ENCODE results near the gene ADD3.

Gene ADD3

GRCh38 chr10:109968953-109969759 is 38.6 kb upstream of the ADD3 start:
- DNase-seq (no peak), ATAC-seq (ENCODE audit: insufficient read depth, low read depth) (peak; percentile 35; the same call in 1 of the 3 replicates)
- H3K27ac ChIP-seq (ENCODE audit: low read length), result no peak overlapping the region
- H3K4me3 ChIP-seq (ENCODE audit: low read depth in 1 of 2, low read length in 2 of 2), result no peak overlapping the region
- no peak overlapping the region for H2AFZ ChIP-seq (ENCODE audit: low read depth, low read length)
- no peak overlapping the region for H3K4me2 ChIP-seq (ENCODE audit: insufficient read depth, low read length)
- TF ChIP-seq CTCF (IDR thresholded peaks at IDR 0.05; ENCODE audit: borderline replicate concordance, extremely low read depth, low read length, poor library complexity, severe bottlenecking), result no peak
- no peak for TF ChIP-seq EZH2 (IDR thresholded peaks at IDR 0.05; ENCODE audit: borderline replicate concordance, low read depth, low read length, severe bottlenecking)
- no peaks in the 10 kb centered on the region; the same call in 1 of the 2 replicates for H4K20me1 ChIP-seq (ENCODE audit: insufficient read depth, low read length)
- no peaks in the 10 kb centered on the region for H3K36me3 ChIP-seq (ENCODE audit: insufficient read depth, low read length)
- H3K27me3 ChIP-seq (ENCODE audit: insufficient read depth, low read length, poor library complexity), result peaks cover 26% of the 10 kb centered on the region
- no peaks in the 10 kb centered on the region for H3K4me1 ChIP-seq (ENCODE audit: insufficient read depth, low read length)
- H3K79me2 ChIP-seq (ENCODE audit: insufficient read depth, low read length), result no peaks in the 10 kb centered on the region
- H3K9me3 ChIP-seq (ENCODE audit: insufficient read depth, low read length, severe bottlenecking), result no peaks in the 10 kb centered on the region
- H3K9ac ChIP-seq (ENCODE audit: low read depth, low read length), result no peak overlapping the region

GRCh38 chr10:109969760-109970346 is 37.9 kb upstream of the ADD3 start:
- ATAC-seq (ENCODE audit: insufficient read depth, low read depth), result no peak

GRCh38 chr10:109971634-109972033 is 36.1 kb upstream of the ADD3 start:
- Histone ChIP-seq H3K79me2 (ENCODE audit: insufficient read depth, low read length) (no peaks in the 10 kb centered on the region), H4K20me1 (ENCODE audit: insufficient read depth, low read length) (no peaks in the 10 kb centered on the region; the same call in 1 of the 2 replicates), H3K9me3 (ENCODE audit: insufficient read depth, low read length, severe bottlenecking) (no peaks in the 10 kb centered on the region), H3K9ac (ENCODE audit: low read depth, low read length) (no peak overlapping the region), H3K4me1 (ENCODE audit: insufficient read depth, low read length) (no peaks in the 10 kb centered on the region), H3K4me3 (ENCODE audit: low read depth in 1 of 2, low read length in 2 of 2) (no peak overlapping the region), H3K36me3 (ENCODE audit: insufficient read depth, low read length) (no peaks in the 10 kb centered on the region), H3K4me2 (ENCODE audit: insufficient read depth, low read length) (no peak overlapping the region), H2AFZ (ENCODE audit: low read depth, low read length) (no peak overlapping the region), H3K27me3 (ENCODE audit: insufficient read depth, low read length, poor library complexity) (peaks cover 20% of the 10 kb centered on the region), H3K27ac (ENCODE audit: low read length) (no peak overlapping the region)
- ATAC-seq (ENCODE audit: insufficient read depth, low read depth) (no peak), DNase-seq (no peak)
- TF ChIP-seq CTCF (IDR thresholded peaks at IDR 0.05; ENCODE audit: borderline replicate concordance, extremely low read depth, low read length, poor library complexity, severe bottlenecking) (no peak), EZH2 (IDR thresholded peaks at IDR 0.05; ENCODE audit: borderline replicate concordance, low read depth, low read length, severe bottlenecking) (no peak)

More at GRCh38 chr10:109969760-109970346, 37.9 kb upstream of the ADD3 start:
- TF ChIP-seq CTCF (IDR thresholded peaks at IDR 0.05; ENCODE audit: borderline replicate concordance, extremely low read depth, low read length, poor library complexity, severe bottlenecking) (no peak), EZH2 (IDR thresholded peaks at IDR 0.05; ENCODE audit: borderline replicate concordance, low read depth, low read length, severe bottlenecking) (no peak)
- Histone ChIP-seq H3K27ac (ENCODE audit: low read length) (no peak overlapping the region), H3K36me3 (ENCODE audit: insufficient read depth, low read length) (no peaks in the 10 kb centered on the region), H3K9ac (ENCODE audit: low read depth, low read length) (no peak overlapping the region), H3K4me2 (ENCODE audit: insufficient read depth, low read length) (no peak overlapping the region), H3K79me2 (ENCODE audit: insufficient read depth, low read length) (no peaks in the 10 kb centered on the region), H3K9me3 (ENCODE audit: insufficient read depth, low read length, severe bottlenecking) (no peaks in the 10 kb centered on the region), H3K4me1 (ENCODE audit: insufficient read depth, low read length) (no peaks in the 10 kb centered on the region), H4K20me1 (ENCODE audit: insufficient read depth, low read length) (no peaks in the 10 kb centered on the region; the same call in 1 of the 2 replicates), H3K4me3 (ENCODE audit: low read depth in 1 of 2, low read length in 2 of 2) (no peak overlapping the region), H2AFZ (ENCODE audit: low read depth, low read length) (no peak overlapping the region), H3K27me3 (ENCODE audit: insufficient read depth, low read length, poor library complexity) (peaks cover 26% of the 10 kb centered on the region)
- no peak for DNase-seq

All from DND-41 (cell line).